GM12891 (cell line): ENCODE results near the gene ITPR3.

ENCODE experiments used
- DNase-seq: peaks from one replicate; pipeline ENCODE4 v3.0.0; 2011; ENCODE audit warnings: low spot score; ENCODE audit not compliant: insufficient read length
- FAIRE-seq: peaks from 2 replicates; lab custom pipeline; 2011; peaks lifted over from hg19 to GRCh38; lab: Jason Lieb, UNC
- PAX5 ChIP-seq: IDR thresholded peaks from 2 replicates; pipeline ENCODE4 v1.6.1; 2011; ENCODE audit warnings: low read length, moderate library complexity, mild to moderate bottlenecking; ENCODE audit not compliant: insufficient read depth, severe bottlenecking
- POLR2A ChIP-seq: IDR thresholded peaks from 2 replicates; pipeline ENCODE4 v1.6.1; 2011; ENCODE audit warnings: low read depth, low read length, control low read depth
- POLR2AphosphoS5 ChIP-seq: IDR thresholded peaks from 2 replicates; pipeline ENCODE4 v1.6.1; 2011; ENCODE audit warnings: low read depth, low read length, control low read depth
- POU2F2 ChIP-seq: IDR thresholded peaks from 2 replicates; pipeline ENCODE4 v1.6.1; 2011; ENCODE audit warnings: low read depth, mild to moderate bottlenecking, control low read depth, low read length, moderate library complexity
- SPI1 ChIP-seq: IDR thresholded peaks from 2 replicates; pipeline ENCODE4 v1.6.1; 2011; ENCODE audit warnings: low read depth, low read length, control low read depth
- TAF1 ChIP-seq: IDR thresholded peaks from 2 replicates; pipeline ENCODE4 v1.6.1; 2011; ENCODE audit warnings: low read depth, low read length, control low read depth

ITPR3 gene

GRCh38 chr6:33678233-33678931, 57.3 kb downstream of the ITPR3 start:
- TF ChIP-seq PAX5 (no peak), POLR2AphosphoS5 (no peak), POU2F2 (no peak), SPI1 (no peak)
- DNase-seq = no peak
- no peak for FAIRE-seq

DNA sequence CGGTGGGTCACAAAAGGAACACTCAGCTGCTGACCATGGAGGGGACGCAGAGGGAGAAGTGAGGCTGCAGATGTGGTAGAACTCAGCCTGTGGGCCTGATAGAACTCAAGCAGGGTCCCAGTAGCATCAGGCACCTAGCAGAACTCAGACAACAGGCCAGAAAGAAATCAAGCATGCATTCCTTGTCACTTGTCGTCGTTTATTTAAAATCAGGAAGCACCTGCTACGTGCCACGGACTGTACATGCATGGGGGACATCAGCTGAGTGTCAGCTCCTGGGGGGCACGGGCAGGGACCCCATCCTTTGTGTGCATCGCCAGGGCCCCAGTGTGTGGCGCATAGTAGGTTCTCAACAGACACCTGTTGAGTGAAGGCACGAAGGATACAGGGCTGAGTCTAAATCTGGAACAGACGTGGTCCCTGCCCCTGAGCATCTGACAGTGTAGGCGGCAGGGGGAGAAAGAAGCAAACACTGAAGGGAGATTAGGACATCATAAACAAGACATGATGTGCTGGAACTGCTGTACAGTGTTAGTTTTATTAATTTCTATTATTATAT, 57.9 kb downstream of the ITPR3 start:
- DNase-seq (no peak), FAIRE-seq (no peak)
- TF ChIP-seq POLR2AphosphoS5 = no peak
- no peak for TF ChIP-seq TAF1
- no peak for TF ChIP-seq PAX5

DNA sequence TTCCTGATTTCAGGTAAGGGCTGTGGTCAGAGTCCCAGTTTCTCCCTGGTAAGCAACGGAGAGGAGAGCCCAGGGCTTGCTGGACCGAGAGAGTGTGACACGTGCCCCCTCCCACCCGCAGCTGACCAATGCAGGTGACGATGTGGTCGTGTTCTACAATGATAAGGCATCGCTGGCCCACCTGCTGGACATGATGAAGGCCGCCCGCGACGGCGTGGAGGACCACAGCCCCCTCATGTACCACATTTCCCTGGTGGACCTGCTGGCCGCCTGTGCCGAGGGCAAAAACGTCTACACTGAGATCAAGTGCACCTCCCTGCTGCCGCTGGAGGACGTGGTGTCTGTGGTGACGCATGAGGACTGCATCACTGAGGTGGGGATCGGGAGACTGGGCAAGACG, 58.6 kb downstream of the ITPR3 start:
- no peak for FAIRE-seq
- DNase-seq = no peak
- no peak for TF ChIP-seq SPI1
- TF ChIP-seq POU2F2 = no peak
- no peak for TF ChIP-seq POLR2A
- no peak for TF ChIP-seq POLR2AphosphoS5
- no peak for TF ChIP-seq TAF1
- TF ChIP-seq PAX5 = no peak

DNA sequence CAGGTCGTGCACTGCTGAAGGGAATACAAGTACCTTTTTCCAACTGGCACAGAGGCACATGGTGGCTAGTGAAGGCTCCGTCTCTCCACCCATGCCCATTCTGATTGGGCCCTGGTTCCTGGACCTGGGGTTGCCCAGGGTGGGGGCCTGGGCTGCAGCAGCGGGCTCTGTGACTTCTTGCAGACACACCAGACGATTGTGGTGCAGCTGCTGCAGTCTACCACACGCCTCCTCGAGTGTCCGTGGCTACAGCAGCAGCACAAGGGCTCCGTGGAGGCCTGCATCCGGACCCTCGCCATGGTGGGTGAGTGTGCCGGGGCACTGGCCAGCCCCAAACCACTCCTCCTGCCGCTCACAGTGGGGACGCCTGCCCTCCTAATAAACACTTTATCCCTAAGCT, 61.2 kb downstream of the ITPR3 start:
- DNase-seq (no peak), FAIRE-seq (no peak)
- no peak for TF ChIP-seq SPI1
- no peak for TF ChIP-seq TAF1
- no peak for TF ChIP-seq POLR2A
- no peak for TF ChIP-seq PAX5
- TF ChIP-seq POU2F2 = no peak
- TF ChIP-seq POLR2AphosphoS5 = no peak

- no peak for DNase-seq
- no peak for FAIRE-seq
These were observed 62.0 kb downstream of the ITPR3 start for GRCh38 chr6:33683051-33683571.

DNA sequence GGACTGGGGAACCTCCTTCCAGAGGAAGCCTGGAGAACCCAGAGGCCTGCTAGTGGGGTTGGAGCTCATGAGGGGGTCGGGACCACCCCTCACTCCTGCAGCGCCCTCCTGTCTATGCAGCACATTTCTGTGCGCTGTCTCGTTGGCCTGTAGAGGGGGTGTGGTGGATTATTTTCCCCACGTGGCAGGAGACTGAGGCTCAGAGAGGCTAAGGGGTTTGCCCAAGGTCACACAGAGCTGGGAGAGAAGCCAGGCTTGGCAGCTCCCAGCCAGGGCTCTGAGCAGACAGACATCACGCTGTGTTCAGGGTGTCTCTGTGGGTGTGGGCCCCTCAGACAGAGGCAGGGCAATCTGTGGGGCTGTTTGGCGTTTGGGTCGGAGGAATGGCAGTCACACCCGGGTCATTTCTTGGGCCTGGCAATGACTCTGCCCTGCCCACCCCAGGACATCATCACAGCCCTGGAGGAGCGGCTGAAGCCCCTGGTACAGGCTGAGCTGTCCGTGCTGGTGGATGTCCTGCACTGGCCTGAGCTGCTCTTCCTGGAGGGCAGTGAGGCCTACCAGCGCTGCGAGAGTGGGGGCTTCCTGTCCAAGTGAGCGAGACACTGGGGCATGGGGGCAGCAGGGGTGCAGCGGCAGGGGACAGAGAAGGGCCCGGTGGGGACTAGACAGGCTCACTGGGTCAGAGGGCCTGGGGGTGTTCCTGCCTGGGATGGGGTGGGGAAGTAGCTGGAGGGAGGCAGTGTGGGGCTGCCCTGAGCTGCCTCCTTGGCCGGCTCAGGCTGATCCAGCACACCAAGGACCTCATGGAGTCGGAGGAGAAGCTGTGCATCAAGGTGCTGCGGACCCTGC, 62.7 kb downstream of the ITPR3 start:
- DNase-seq (no peak), FAIRE-seq (no peak)

More at GRCh38 chr6:33683051-33683571, 62.0 kb downstream of the ITPR3 start:
- TF ChIP-seq POLR2A (no peak), SPI1 (no peak), PAX5 (no peak), TAF1 (no peak), POLR2AphosphoS5 (no peak), POU2F2 (no peak)

GRCh38 chr6:33684428-33684896, 63.3 kb downstream of the ITPR3 start:
- FAIRE-seq = no peak
- no peak for DNase-seq
- no peak for TF ChIP-seq POLR2A
- no peak for TF ChIP-seq PAX5
- no peak for TF ChIP-seq POLR2AphosphoS5
- no peak for TF ChIP-seq TAF1
- no peak for TF ChIP-seq SPI1
- no peak for TF ChIP-seq POU2F2

More for the DNA sequence above, 62.7 kb downstream of the ITPR3 start:
- TF ChIP-seq TAF1 (no peak), POLR2AphosphoS5 (no peak), POLR2A (no peak), POU2F2 (no peak), SPI1 (no peak), PAX5 (no peak)

- TF ChIP-seq POLR2A (no peak), POLR2AphosphoS5 (no peak), PAX5 (no peak), TAF1 (no peak), SPI1 (no peak), POU2F2 (no peak)
- FAIRE-seq (no peak), DNase-seq (no peak)
These were observed 63.9 kb downstream of the ITPR3 start for GRCh38 chr6:33684983-33685382.
